ENCODE measurements around the gene KCNJ4.

The KCNJ4 gene

DNA sequence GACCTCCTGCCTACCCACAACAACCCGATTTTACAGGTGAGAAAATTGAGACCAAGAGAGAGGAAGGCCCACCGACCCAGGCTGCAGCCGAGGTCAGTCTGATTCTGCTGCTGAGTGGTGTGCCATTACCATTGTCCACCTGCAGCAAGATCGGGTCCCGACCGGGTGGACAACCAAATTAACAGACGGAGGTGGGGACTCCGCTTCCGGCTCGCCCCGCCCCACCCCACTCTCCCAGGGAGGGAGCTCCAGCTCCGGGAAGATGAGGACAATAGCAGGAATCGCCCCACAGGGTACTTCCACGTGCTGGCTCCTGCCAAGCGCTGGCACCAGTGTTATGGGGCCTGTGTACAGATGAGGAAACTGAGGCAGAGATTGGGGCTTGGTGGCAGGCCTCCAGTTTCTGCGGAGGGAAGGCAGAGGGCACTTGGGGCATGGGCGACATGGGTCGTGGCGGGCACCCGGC is 12.5 kb upstream of the KCNJ4 start:
- Histone ChIP-seq H3K4me3 (ENCODE audit: low read depth in 1 of 2, low read length in 2 of 2) (no peak overlapping the region), H3K27me3 (ENCODE audit: insufficient read depth, low read length, poor library complexity) (peaks cover 36% of the 10 kb centered on the region)
- ATAC-seq (ENCODE audit: insufficient read depth, low read depth), result no peak

DNA sequence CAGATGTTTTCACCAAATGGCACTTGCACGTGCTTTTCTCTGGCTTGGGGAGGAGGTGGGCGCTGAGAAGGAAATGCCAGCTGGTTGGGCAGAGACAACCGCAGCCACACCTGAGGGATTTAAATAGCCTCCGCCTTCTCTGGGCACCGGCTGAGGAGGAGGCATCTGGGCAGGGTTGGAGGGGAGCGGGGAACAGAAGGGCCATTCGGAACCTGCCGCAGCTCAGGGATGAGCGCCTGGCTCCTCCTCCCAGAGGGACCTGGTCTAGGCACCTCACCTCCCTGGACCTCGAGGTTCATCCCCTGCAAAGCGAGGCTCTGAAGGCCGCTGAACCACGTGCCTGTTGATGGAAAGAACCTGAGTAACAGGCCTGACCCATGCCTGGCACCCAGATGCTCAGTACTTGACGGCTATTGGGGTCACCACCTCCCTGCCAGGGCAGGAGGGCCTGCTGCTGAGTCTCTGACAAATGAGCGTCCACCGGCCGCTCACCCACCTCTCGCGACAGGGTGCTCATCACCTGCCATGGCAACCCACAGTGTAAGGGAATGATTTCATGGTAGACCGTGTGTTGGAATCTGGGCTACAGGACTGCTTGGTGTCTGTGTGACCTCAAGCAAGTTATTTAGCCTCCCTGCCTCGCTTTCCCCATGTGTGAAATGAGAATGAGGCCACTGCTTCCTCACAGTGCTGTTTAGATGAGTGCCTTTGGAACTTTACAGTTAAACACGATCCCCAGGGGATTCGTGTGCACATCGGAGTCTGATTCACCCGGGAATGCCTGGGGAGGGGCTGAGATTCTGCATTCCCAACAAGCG is 10.9 kb upstream of the KCNJ4 start:
- no peak overlapping the region for H3K9ac ChIP-seq (ENCODE audit: low read depth, low read length)
- DNase-seq, result peak; percentile 31
- H3K36me3 ChIP-seq (ENCODE audit: insufficient read depth, low read length), result no peaks in the 10 kb centered on the region
- no peaks in the 10 kb centered on the region for H3K9me3 ChIP-seq (ENCODE audit: insufficient read depth, low read length, severe bottlenecking)
- TF ChIP-seq, protein P1, sequence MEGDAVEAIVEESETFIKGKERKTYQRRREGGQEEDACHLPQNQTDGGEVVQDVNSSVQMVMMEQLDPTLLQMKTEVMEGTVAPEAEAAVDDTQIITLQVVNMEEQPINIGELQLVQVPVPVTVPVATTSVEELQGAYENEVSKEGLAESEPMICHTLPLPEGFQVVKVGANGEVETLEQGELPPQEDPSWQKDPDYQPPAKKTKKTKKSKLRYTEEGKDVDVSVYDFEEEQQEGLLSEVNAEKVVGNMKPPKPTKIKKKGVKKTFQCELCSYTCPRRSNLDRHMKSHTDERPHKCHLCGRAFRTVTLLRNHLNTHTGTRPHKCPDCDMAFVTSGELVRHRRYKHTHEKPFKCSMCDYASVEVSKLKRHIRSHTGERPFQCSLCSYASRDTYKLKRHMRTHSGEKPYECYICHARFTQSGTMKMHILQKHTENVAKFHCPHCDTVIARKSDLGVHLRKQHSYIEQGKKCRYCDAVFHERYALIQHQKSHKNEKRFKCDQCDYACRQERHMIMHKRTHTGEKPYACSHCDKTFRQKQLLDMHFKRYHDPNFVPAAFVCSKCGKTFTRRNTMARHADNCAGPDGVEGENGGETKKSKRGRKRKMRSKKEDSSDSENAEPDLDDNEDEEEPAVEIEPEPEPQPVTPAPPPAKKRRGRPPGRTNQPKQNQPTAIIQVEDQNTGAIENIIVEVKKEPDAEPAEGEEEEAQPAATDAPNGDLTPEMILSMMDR (IDR thresholded peaks at IDR 0.05; ENCODE audit: borderline replicate concordance, extremely low read depth, low read length, poor library complexity, severe bottlenecking), result no peak
- no peak for TF ChIP-seq EZH2 (IDR thresholded peaks at IDR 0.05; ENCODE audit: borderline replicate concordance, low read depth, low read length, severe bottlenecking)
- no peak overlapping the region for H3K4me2 ChIP-seq (ENCODE audit: insufficient read depth, low read length)
- H3K4me3 ChIP-seq (ENCODE audit: low read depth in 1 of 2, low read length in 2 of 2), result no peak overlapping the region
- ATAC-seq (ENCODE audit: insufficient read depth, low read depth), result 0 out of 3 replicates have a peak, but pooled peaks have one; percentile 23
- H2AFZ ChIP-seq (ENCODE audit: low read depth, low read length), result no peak overlapping the region
- no peak overlapping the region for H3K27ac ChIP-seq (ENCODE audit: low read length)
- H3K4me1 ChIP-seq (ENCODE audit: insufficient read depth, low read length), result peaks cover 14% of the 10 kb centered on the region
- H3K79me2 ChIP-seq (ENCODE audit: insufficient read depth, low read length), result no peaks in the 10 kb centered on the region
- peaks cover 51% of the 10 kb centered on the region for H3K27me3 ChIP-seq (ENCODE audit: insufficient read depth, low read length, poor library complexity)
- peaks cover 13% of the 10 kb centered on the region for H4K20me1 ChIP-seq (ENCODE audit: insufficient read depth, low read length)

More for the DNA sequence above, 12.5 kb upstream of the KCNJ4 start:
- DNase-seq, result no peak
- Histone ChIP-seq H3K36me3 (ENCODE audit: insufficient read depth, low read length) (no peaks in the 10 kb centered on the region), H3K27ac (ENCODE audit: low read length) (no peak overlapping the region), H3K4me2 (ENCODE audit: insufficient read depth, low read length) (no peak overlapping the region), H3K79me2 (ENCODE audit: insufficient read depth, low read length) (no peaks in the 10 kb centered on the region), H4K20me1 (ENCODE audit: insufficient read depth, low read length) (peaks cover 7% of the 10 kb centered on the region; the same call in 1 of the 2 replicates), H3K4me1 (ENCODE audit: insufficient read depth, low read length) (no peaks in the 10 kb centered on the region), H3K9me3 (ENCODE audit: insufficient read depth, low read length, severe bottlenecking) (no peaks in the 10 kb centered on the region), H3K9ac (ENCODE audit: low read depth, low read length) (no peak overlapping the region), H2AFZ (ENCODE audit: low read depth, low read length) (no peak overlapping the region)
- TF ChIP-seq EZH2 (IDR thresholded peaks at IDR 0.05; ENCODE audit: borderline replicate concordance, low read depth, low read length, severe bottlenecking), result no peak
- TF ChIP-seq, protein P1 (IDR thresholded peaks at IDR 0.05; ENCODE audit: borderline replicate concordance, extremely low read depth, low read length, poor library complexity, severe bottlenecking), result no peak

DNA sequence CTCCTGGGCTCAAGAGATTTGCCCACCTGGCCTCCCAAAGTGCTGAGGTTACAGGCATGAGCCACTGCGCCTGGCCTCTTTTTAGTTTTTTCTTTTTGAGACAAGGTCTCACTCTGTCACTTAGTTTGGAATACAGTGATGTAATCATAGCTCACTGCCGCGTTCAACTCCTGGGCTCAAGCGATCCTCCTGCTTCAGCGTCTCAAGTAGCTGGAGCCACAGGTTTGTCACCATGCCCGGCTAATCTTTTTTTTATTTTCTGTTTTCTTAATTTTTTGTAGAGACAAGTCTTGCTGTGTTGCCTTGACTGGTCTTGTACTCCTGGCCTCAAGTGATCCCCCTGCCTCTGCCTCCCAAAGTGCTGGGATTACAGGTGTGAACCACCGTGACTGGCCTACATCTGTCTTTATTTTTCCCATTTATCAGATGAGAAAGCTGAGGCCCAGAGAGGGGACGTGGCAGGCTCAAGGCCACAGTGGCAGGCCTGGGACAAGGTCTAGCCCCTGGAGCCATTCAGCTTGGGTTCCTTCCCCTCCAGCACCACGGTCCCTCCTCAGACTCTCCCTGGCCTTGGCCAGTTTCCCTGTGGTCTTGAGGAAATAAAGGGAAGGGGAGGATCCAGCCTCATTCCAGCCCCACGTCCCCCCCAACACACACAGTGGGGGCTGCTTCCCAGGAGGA is 10.1 kb upstream of the KCNJ4 start:
- DNase-seq (no peak), ATAC-seq (ENCODE audit: insufficient read depth, low read depth) (no peak)
- H3K9ac ChIP-seq (ENCODE audit: low read depth, low read length), result no peak overlapping the region
- H3K9me3 ChIP-seq (ENCODE audit: insufficient read depth, low read length, severe bottlenecking), result no peaks in the 10 kb centered on the region
- no peaks in the 10 kb centered on the region for H3K36me3 ChIP-seq (ENCODE audit: insufficient read depth, low read length)
- H3K79me2 ChIP-seq (ENCODE audit: insufficient read depth, low read length), result no peaks in the 10 kb centered on the region
- no peak overlapping the region for H2AFZ ChIP-seq (ENCODE audit: low read depth, low read length)
- no peak overlapping the region for H3K4me2 ChIP-seq (ENCODE audit: insufficient read depth, low read length)
- H3K27me3 ChIP-seq (ENCODE audit: insufficient read depth, low read length, poor library complexity), result peaks cover 57% of the 10 kb centered on the region
- TF ChIP-seq, protein P1 (IDR thresholded peaks at IDR 0.05; ENCODE audit: borderline replicate concordance, extremely low read depth, low read length, poor library complexity, severe bottlenecking), result no peak
- TF ChIP-seq EZH2 (IDR thresholded peaks at IDR 0.05; ENCODE audit: borderline replicate concordance, low read depth, low read length, severe bottlenecking), result no peak
- H3K4me1 ChIP-seq (ENCODE audit: insufficient read depth, low read length), result peaks cover 14% of the 10 kb centered on the region
- H4K20me1 ChIP-seq (ENCODE audit: insufficient read depth, low read length), result peaks cover 19% of the 10 kb centered on the region
- no peak overlapping the region for H3K4me3 ChIP-seq (ENCODE audit: low read depth in 1 of 2, low read length in 2 of 2)
- H3K27ac ChIP-seq (ENCODE audit: low read length), result no peak overlapping the region
